Subcutaneous adipose tissue (tissue), 4 donors: ENCODE measurements around the gene FTCD. TPM values are rescaled to one million over a fixed set of nuclear protein-coding genes. Genes with fewer than 3 reads are reported as not detected.

Experiments
- total RNA-seq, 4 donors: library from RNA; depleted of rRNA; stranded (reverse); fragments of >200 nt; gene quantifications; one replicate each; pipeline ENCODE4 v1.1.0, GENCODE V29; 2016
- TF ChIP-seq, protein P1 (sequence below): fragments of 450-650 bp; IDR thresholded peaks from one replicate; pipeline ENCODE4 v1.5.1; 2016; ENCODE audit warnings: low read depth, mild to moderate bottlenecking, control low read depth, antibody characterized with exemption, moderate library complexity

FTCD gene
- total RNA-seq, 4 donors from 2014 or later: not detected

DNA sequence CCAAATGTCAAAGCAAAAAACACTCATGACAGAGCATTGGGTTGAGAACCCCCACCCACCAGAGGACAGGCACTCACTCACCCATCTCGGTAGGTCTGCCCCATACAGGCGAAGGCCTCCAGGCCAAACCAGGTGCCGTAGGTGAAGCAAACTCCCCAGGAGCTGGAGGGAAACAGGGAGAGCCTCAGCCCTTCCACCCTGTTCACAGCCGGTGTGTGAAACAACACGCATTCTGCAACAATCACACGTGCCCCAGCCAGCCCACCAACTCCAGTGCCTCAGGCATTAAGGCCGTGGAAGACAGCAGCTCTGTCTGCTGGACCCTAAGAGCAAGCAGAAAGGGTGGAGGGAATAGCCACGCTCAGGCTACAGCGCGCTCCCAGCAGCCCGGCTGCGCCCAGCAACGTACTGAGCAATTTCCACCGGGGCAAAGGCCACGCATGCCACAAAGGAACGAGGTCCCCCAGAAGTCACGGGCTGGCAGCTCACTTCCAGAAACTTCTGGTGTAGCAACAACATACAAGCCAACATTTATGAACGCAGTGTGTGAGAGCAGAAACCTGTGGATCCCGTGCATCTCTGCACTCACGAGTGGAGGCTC lies 40.3 kb upstream of the FTCD start:
- TF ChIP-seq, protein P1, sequence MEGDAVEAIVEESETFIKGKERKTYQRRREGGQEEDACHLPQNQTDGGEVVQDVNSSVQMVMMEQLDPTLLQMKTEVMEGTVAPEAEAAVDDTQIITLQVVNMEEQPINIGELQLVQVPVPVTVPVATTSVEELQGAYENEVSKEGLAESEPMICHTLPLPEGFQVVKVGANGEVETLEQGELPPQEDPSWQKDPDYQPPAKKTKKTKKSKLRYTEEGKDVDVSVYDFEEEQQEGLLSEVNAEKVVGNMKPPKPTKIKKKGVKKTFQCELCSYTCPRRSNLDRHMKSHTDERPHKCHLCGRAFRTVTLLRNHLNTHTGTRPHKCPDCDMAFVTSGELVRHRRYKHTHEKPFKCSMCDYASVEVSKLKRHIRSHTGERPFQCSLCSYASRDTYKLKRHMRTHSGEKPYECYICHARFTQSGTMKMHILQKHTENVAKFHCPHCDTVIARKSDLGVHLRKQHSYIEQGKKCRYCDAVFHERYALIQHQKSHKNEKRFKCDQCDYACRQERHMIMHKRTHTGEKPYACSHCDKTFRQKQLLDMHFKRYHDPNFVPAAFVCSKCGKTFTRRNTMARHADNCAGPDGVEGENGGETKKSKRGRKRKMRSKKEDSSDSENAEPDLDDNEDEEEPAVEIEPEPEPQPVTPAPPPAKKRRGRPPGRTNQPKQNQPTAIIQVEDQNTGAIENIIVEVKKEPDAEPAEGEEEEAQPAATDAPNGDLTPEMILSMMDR: no peak

DNA sequence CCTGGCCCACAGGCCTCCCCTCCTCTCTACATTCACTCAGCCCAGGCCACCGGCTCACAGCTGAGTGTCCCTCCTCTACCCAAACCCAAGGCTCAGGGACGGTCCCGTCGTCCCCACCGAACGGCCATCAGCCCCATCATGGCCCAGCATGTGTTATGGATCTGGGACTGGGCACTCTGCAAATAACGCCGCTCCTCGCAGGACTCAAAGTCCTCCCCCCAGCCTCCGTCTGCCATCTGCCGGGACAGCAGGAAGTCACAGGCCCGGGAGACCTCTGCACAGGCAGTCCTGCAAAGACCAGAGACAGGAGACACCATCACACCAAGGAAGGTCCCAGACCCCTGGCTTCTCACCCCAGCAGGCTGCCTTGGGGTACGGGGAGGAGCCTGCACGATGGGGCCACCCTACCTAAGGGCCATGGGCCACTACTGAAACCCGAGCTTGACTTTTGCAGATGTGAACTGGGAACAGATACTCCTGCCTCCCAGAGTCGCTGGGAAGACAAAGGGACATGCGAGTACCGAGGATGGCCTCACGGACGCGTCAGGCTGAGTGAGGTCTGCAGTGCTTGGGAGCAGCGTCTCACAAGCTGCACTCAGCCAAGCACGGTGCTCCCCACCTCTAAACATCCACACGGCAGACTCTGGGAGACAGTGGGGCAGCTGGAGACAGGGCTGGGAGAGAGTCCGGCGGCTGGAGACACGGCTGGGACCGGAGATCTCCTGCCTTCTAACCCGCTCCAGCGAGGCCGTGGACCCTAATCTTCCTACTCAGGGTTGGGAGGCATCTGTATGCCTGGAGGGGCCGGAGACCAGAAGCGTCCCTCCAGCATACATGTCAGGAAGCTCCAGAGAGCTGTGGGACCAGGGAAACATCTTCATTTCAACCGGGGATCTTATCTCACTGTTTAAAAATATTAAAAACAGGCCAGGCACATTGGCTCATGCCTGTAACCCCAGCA lies 39.3 kb upstream of the FTCD start:
- TF ChIP-seq, protein P1: no peak

DNA sequence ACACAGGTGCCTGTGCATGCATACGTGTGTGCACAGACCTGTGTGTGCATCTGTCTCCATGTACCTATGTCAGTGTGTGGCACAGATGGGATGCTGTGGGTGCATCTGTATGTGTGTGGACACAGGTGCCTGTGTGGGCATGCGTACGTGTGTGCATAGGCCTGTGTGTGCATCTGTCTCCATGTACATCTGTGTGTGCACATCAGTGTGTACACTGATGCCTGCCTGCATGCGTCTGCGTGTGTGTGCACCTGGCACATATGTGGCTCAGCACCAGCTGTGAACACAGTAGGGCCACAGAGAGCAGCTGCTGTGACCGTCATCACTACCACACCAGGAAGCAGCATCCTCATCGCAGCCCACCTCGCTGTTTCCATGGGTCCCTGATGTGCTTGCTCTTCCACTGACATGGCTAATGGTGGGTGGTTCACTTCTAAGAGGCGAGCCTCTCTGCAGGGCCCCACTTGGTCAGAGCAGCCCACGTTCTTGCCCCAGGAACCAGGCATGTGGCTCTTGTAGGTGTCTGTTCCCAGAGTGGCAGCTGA lies 38.5 kb upstream of the FTCD start:
- TF ChIP-seq, protein P1: no peak

DNA sequence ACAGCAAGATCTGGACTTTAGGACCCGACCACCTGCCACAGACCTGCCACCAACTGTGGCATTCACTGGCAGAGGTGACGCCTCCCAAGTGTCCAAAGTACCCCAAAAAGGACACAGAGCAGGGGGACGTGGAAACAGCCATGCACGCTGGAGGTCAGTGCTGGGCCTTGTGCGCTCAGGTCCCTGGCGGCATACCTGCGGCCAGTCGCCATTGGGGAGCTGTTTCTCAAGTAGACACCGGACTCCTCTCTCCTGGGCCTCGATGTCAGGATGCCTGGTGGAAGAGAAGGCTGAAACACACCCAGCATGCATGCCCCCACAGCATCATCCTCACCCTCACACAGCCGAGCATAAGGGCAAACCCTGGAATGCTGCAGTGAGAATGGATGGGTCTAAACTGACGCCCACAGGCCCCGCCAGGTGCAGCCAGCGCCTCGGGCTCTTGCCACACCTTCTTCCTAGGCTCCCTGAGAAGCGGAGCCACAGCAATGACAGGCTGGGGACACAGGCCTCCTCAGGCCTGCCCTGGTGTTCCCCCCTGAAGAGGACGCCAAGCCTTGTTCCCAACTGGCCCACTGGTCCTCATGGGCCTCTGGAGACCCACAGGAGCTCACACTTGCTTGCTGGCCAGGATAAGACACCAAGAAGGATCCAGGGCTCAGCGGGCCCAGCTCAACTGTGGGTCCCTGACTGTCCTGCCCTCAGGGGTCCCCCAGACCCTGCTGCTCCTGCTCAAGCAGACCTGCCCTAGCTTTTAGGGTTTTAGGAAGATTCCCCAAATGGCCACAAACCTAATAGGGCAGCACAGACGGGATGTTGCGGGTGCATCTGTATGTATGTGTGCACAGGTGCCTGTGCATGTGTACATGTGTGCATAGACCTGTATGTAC lies 36.6 kb upstream of the FTCD start:
- TF ChIP-seq, protein P1: no peak

DNA sequence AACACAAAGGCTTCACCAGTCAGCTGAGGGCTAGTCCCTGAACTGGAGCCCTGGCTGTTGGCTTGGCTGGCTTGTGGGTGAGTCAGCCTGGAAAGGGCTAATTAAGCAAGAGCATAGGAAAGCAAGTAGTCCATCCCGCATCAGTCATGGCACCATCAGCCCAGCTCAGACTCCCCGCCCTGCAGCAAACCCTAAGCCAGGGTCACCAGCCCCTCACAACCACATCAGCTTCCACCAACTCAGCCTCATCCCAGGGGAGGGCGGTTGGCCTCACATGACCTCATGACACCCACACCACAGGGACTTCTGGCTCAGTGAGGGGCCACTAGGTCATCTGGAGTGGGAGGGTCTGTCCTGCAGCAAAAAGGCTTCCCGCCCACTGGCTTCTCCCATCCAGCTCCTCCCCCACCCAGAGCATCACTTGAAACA lies 35.9 kb upstream of the FTCD start:
- TF ChIP-seq, protein P1: no peak

DNA sequence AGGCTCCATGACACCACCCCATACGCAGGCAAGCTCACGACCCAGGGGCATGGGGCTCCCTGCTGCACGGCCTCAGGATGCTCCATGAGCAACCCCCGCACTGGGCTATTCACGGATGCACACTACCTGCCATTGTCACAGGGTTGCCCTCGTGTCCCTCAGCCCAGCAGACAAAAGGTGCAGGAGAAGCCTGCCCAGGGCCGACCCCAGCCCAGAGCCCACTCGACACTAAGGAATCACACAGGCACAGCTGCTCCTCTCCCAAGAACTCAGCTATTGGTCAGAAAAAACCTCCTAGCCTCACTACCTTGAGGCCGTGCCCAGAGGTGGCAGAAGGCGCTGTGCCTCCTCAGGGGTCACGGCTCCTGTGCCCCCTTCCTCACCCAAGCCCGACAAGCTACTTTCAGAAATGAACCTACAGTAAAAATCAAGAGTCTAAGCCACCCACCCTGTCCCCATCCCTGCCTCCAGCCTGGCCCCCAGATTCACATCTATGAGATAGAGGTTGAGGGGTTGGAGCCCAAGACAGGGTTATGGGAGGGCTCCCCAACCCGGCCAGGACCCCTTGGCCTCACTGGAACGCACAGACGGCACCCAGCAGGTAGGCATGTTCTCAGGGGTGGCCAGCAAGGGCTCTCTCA lies 35.2 kb upstream of the FTCD start:
- TF ChIP-seq, protein P1: no peak
